DOHH2 (cell line): Measurements from ENCODE around the gene ZDHHC12.
"Not testable (repeated sequence)": the region's sequence is repeated elsewhere in the genome, so short reads cannot be mapped to it uniquely, and the experiment has no call there.

Experiments
- H3F3A ChIP-seq: fragments of 200-600 bp; sonication (generic), shearing (Covaris generic); 2 replicates; pipeline ENCODE4 v1.6.0; 2016; ENCODE audit warnings: antibody characterized with exemption, mild to moderate bottlenecking; ENCODE audit not compliant: control insufficient read depth, insufficient read depth
- H3K27ac ChIP-seq: fragments of 200-600 bp; sonication (generic); 2 replicates; pipeline ENCODE4 v1.5.1; 2014; ENCODE audit warnings: low read depth, mild to moderate bottlenecking, low read length, moderate library complexity
- H3K27me3 ChIP-seq: fragments of 200-600 bp; sonication (generic); 2 replicates; pipeline ENCODE4 v1.6.1; 2014; ENCODE audit warnings: mild to moderate bottlenecking, low read length, mixed read lengths; ENCODE audit not compliant: control insufficient read depth
- H3K36me3 ChIP-seq: fragments of 200-600 bp; sonication (generic); 2 replicates; pipeline ENCODE4 v1.6.1; 2014; ENCODE audit warnings: mild to moderate bottlenecking, low read length, moderate library complexity, mixed read lengths; ENCODE audit not compliant: control insufficient read depth
- H3K4me1 ChIP-seq: fragments of 200-600 bp; sonication (generic); 2 replicates; pipeline ENCODE4 v1.6.1; 2014; ENCODE audit warnings: mild to moderate bottlenecking, low read length, mixed read lengths; ENCODE audit not compliant: control insufficient read depth
- H3K4me2 ChIP-seq: fragments of 200-600 bp; sonication (generic); 2 replicates; pipeline ENCODE4 v1.6.0; 2014; ENCODE audit warnings: mild to moderate bottlenecking, low read length, moderate library complexity
- H3K4me3 ChIP-seq: fragments of 200-600 bp; sonication (generic); 2 replicates; pipeline ENCODE4 v1.5.1; 2014; ENCODE audit warnings: mild to moderate bottlenecking, low read length, mixed read lengths
- H3K79me2 ChIP-seq: fragments of 200-600 bp; sonication (generic); 2 replicates; pipeline ENCODE4 v1.6.1; 2014; ENCODE audit warnings: mild to moderate bottlenecking, low read length, mixed read lengths; ENCODE audit not compliant: control insufficient read depth
- H3K9me2 ChIP-seq: fragments of 200-600 bp; sonication (generic); replicated peaks from 2 replicates; pipeline ENCODE4 v1.6.1; 2014; ENCODE audit warnings: mild to moderate bottlenecking, low read length, mixed read lengths; ENCODE audit not compliant: control insufficient read depth
- H3K9me3 ChIP-seq: fragments of 200-600 bp; sonication (generic); 2 replicates; pipeline ENCODE4 v1.6.1; 2014; ENCODE audit warnings: antibody characterized with exemption, low read length, mixed read lengths; ENCODE audit not compliant: control insufficient read depth, insufficient read depth
- H4K20me1 ChIP-seq: fragments of 200-600 bp; sonication (generic); 2 replicates; pipeline ENCODE4 v1.6.0; 2014; ENCODE audit warnings: low read depth, mild to moderate bottlenecking, antibody characterized with exemption, low read length, moderate library complexity; ENCODE audit not compliant: control insufficient read depth, insufficient read depth
- CTCF ChIP-seq: fragments of 200-600 bp; sonication (generic); IDR thresholded peaks from one replicate; pipeline ENCODE4 v1.5.1; 2014; ENCODE audit warnings: antibody characterized with exemption, mild to moderate bottlenecking, low read depth, low read length; ENCODE audit not compliant: poor library complexity, severe bottlenecking
- EZH2phosphoT487 ChIP-seq: fragments of 200-600 bp; sonication (generic); IDR thresholded peaks from 2 replicates; pipeline ENCODE4 v1.6.1; 2017; ENCODE audit warnings: borderline replicate concordance, mild to moderate bottlenecking, antibody characterized with exemption, low read length, moderate library complexity, mixed read lengths

ZDHHC12 gene

GRCh38 chr9:128702949-128703615, 20.8 kb downstream of the ZDHHC12 start:
- peaks cover 3% of the 10 kb centered on the region; the same call in 1 of the 2 replicates for H3K79me2 ChIP-seq
- H3F3A ChIP-seq: peaks cover 12% of the 10 kb centered on the region
- no peaks in the 10 kb centered on the region for H3K36me3 ChIP-seq
- no peaks in the 10 kb centered on the region for H3K9me2 ChIP-seq
- H3K27ac ChIP-seq: no peak overlapping the region
- peak overlapping the region; percentile 93 for H3K4me3 ChIP-seq
- no peaks in the 10 kb centered on the region for H3K9me3 ChIP-seq
- peaks cover 13% of the 10 kb centered on the region for H3K4me1 ChIP-seq
- H4K20me1 ChIP-seq: no peaks in the 10 kb centered on the region
- H3K27me3 ChIP-seq: no peaks in the 10 kb centered on the region
- H3K4me2 ChIP-seq: peak overlapping the region; percentile 87
- TF ChIP-seq EZH2phosphoT487 (no peak), CTCF (no peak)

GRCh38 chr9:128702445-128702948, 21.4 kb downstream of the ZDHHC12 start, which contains the start of gene PKN3:
PKN3 (plus strand) TSS chr9:128702503; CDS start chr9:128702916, 413 bp downstream.
- Histone ChIP-seq H3K27ac (no peak within 1 kb of the TSS), H3K27me3 (no peaks in the 10 kb centered on the region), H3F3A (peaks cover 17% of the 10 kb centered on the region), H3K9me3 (no peaks in the 10 kb centered on the region), H3K9me2 (no peaks in the 10 kb centered on the region), H3K4me1 (peaks cover 13% of the 10 kb centered on the region), H3K4me3 (peak within 1 kb of the TSS; percentile 93), H4K20me1 (no peaks in the 10 kb centered on the region), H3K4me2 (peak within 1 kb of the TSS; percentile 87), H3K36me3 (no peaks in the 10 kb centered on the region), H3K79me2 (peaks cover 3% of the 10 kb centered on the region; the same call in 1 of the 2 replicates)
- TF ChIP-seq EZH2phosphoT487 (no peak), CTCF (peak; percentile 98)

- Histone ChIP-seq H3K79me2 (peaks cover 3% of the 10 kb centered on the region; the same call in 1 of the 2 replicates), H3K4me1 (peaks cover 13% of the 10 kb centered on the region), H3K27ac (no peak overlapping the region), H3K36me3 (peaks cover 8% of the 10 kb centered on the region), H3K4me2 (no peak overlapping the region; the same call in 1 of the 2 replicates), H3K27me3 (no peaks in the 10 kb centered on the region), H3K9me3 (no peaks in the 10 kb centered on the region), H4K20me1 (no peaks in the 10 kb centered on the region), H3F3A (peaks cover 29% of the 10 kb centered on the region), H3K4me3 (no peak overlapping the region), H3K9me2 (no peaks in the 10 kb centered on the region)
- TF ChIP-seq CTCF (no peak), EZH2phosphoT487 (no peak)
These were observed 22.6 kb downstream of the ZDHHC12 start for GRCh38 chr9:128701227-128701854.

- H3K79me2 ChIP-seq, H3K9me2 ChIP-seq, H3K9me3 ChIP-seq, H3K27me3 ChIP-seq, H4K20me1 ChIP-seq, H3K4me2 ChIP-seq, H3K27ac ChIP-seq, H3K4me3 ChIP-seq: not testable (repeated sequence)
- peaks cover 13% of the 10 kb centered on the region for H3K4me1 ChIP-seq
- H3K36me3 ChIP-seq: peaks cover 23% of the 10 kb centered on the region
- H3F3A ChIP-seq: peaks cover 42% of the 10 kb centered on the region
These were observed 24.7 kb downstream of the ZDHHC12 start for GRCh38 chr9:128699096-128699795.
